ENCODE data around the gene PDLIM5.

The PDLIM5 gene

DNA sequence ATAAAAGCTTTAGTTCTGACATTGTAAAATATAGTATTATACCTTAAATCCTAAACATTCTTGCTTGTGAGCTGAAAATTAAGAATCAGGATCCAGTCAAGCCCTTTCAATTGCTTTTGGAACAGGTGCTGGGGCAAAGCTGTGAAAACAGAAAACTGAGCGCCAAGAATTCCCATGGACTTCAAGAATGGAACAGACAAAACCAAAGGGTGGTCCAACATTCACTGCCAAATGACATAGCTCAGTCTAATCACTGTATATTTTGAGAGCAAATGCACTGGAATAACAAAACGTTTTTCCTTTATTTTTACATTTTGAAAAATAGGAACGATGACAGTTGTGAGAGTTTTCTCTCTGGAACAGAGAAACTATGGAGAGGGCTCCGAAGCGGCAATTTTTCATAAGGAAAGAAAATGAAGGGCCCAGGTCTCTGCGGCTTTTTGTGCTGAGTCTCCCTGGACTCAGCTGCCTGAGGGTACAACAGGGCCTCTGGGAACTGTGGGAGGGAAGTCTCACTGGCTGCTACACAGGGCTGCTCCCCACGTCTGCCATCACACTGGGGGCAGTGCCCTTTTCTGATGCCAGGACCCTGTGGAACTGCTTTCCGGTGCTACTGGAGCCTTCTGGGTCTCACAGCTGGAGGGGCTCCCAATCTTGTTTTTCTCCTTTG is 250.0 kb downstream of the PDLIM5 start:
- no peak for DNase-seq (ENCODE audit: low spot score)

DNA sequence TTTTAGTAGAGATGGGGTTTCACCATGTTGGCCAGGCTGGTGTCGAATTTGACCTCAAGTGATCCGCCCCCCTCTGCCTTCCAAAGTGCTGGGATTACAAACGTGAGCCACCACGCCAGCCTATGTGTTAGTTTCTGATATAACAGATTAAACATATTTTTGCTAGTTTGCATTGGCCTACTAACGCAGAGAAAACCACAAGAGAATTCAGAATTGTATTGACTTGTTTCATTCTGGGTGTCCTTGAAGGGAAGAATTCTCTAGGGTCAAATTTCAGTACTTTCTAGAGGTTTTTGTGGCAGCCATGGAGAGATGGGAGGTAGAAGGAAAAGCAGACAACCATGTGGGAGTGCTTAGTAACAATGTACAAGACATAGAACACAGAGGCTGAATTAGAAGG is 259.9 kb downstream of the PDLIM5 start:
- DNase-seq (ENCODE audit: low spot score) = no peak

DNA sequence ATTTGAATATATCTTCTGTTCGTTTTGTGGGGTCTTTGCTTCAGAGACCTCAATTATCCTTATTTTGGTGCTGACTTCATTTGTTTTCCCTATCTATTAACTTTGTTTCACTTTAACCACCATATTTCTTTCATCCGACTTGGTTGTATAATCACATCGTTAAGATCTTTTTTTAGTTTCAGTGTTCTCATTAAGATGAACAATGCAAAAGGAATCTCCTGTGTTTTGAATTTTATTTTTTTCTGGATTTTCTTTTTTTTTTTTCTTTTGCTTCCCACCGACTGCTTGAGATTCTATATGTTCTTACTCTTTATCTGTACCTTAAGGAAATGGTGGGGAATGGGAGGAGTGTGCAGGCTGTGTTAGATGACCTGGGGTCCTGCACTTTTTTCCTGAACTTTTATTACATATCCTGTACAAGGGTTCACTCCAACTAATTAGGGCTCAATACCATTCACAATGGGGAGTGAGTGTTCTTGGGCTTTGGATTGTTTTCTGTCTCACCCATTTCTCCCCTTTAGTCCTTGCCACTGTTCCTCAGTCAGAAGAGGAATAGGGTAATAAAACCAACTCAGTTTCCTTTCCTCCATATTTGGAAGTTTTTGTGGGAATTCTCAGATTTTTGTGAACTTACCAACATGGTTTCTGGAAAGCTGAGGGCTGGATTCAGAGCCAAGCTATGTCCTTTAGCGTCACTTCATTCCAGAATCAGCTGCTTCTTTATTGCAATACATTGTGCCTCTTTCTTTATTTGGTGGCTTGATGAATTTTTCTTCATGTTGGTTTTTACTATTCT is 262.8 kb downstream of the PDLIM5 start:
- no peak for DNase-seq (ENCODE audit: low spot score)

DNA sequence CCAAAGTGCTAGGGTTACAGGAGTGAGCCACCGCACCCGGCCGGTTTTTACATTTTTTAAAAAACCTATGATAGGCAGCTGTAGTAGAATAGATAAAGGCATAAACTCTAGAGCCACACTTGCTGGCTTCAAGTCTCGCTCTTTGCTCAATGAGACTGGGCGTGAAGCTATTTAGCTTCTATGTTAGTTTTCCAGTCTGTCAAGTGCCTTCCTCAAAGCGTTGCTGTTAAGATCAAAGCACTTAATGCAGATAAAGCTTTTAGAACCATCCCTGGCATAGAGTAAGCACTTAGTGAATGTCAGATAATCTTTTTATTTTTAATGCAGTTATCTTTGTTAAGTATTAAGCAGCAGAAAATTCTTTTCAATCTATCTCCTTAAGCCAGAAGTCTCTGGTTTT is 264.0 kb downstream of the PDLIM5 start:
- DNase-seq (ENCODE audit: low spot score) = no peak
